ENCODE results near the gene P2RX4. TPM values are rescaled to one million over a fixed set of nuclear protein-coding genes. Genes with fewer than 3 reads are reported as not detected.

Gene P2RX4
- total RNA-seq, 1 donor from 2014 or later: 4.3 TPM

GRCh38 chr12:121172145-121172544 is 37.8 kb upstream of the P2RX4 start:
- H3K4me3 ChIP-seq: no peak overlapping the region
- H3K27ac ChIP-seq: no peak overlapping the region
- no peak for DNase-seq (ENCODE audit: low spot score in 2 of 2)
- TF ChIP-seq CTCF (IDR thresholded peaks at IDR 0.05): no peak
- no peaks in the 10 kb centered on the region for H3K9me3 ChIP-seq
- no peaks in the 10 kb centered on the region for H3K4me1 ChIP-seq
- no peaks in the 10 kb centered on the region for H3K27me3 ChIP-seq
- intact Hi-C loops (cut with DNase I): no loop called here
- no peaks in the 10 kb centered on the region for H3K36me3 ChIP-seq

- intact Hi-C loops (cut with DNase I): no loop called here
- Histone ChIP-seq H3K27me3 (no peaks in the 10 kb centered on the region), H3K9me3 (no peaks in the 10 kb centered on the region), H3K4me3 (no peak overlapping the region), H3K4me1 (no peaks in the 10 kb centered on the region), H3K27ac (no peak overlapping the region), H3K36me3 (no peaks in the 10 kb centered on the region)
- peak in 1 of 2 donors; percentile 64 for DNase-seq (ENCODE audit: low spot score in 2 of 2)
- TF ChIP-seq CTCF (IDR thresholded peaks at IDR 0.05): no peak
Observed at GRCh38 chr12:121175383-121176119, 34.4 kb upstream of the P2RX4 start.

- H3K4me1 ChIP-seq: no peaks in the 10 kb centered on the region
- no peak for DNase-seq (ENCODE audit: low spot score in 2 of 2)
- TF ChIP-seq CTCF (IDR thresholded peaks at IDR 0.05): no peak
- no peak overlapping the region for H3K4me3 ChIP-seq
- intact Hi-C loops (cut with DNase I): no loop called here
- no peaks in the 10 kb centered on the region for H3K27me3 ChIP-seq
- peaks cover 0 to 4% of the 10 kb centered on the region in 2 donors for H3K9me3 ChIP-seq
- H3K36me3 ChIP-seq: no peaks in the 10 kb centered on the region
- no peak overlapping the region for H3K27ac ChIP-seq
Observed at GRCh38 chr12:121176826-121177529, 33.0 kb upstream of the P2RX4 start.

GRCh38 chr12:121181181-121181580 is 28.7 kb upstream of the P2RX4 start:
- DNase-seq (ENCODE audit: low spot score in 2 of 2): no peak
- no peak for TF ChIP-seq CTCF (IDR thresholded peaks at IDR 0.05)

GRCh38 chr12:121182222-121182893 is 27.6 kb upstream of the P2RX4 start:
- no peak for TF ChIP-seq CTCF (IDR thresholded peaks at IDR 0.05)
- DNase-seq (ENCODE audit: low spot score in 2 of 2): no peak
- Histone ChIP-seq H3K4me1 (no peaks in the 10 kb centered on the region), H3K27me3 (no peaks in the 10 kb centered on the region), H3K27ac (no peak overlapping the region), H3K36me3 (no peaks in the 10 kb centered on the region), H3K4me3 (no peak overlapping the region), H3K9me3 (peaks cover 0 to 5% of the 10 kb centered on the region in 2 donors)
- intact Hi-C loops (cut with DNase I): no loop called here

More at GRCh38 chr12:121181181-121181580, 28.7 kb upstream of the P2RX4 start:
- no peaks in the 10 kb centered on the region for H3K27me3 ChIP-seq
- H3K27ac ChIP-seq: no peak overlapping the region
- intact Hi-C loops (cut with DNase I): no loop called here
- H3K4me1 ChIP-seq: no peaks in the 10 kb centered on the region
- peaks cover 0 to 5% of the 10 kb centered on the region in 2 donors for H3K9me3 ChIP-seq
- H3K4me3 ChIP-seq: no peak overlapping the region
- H3K36me3 ChIP-seq: no peaks in the 10 kb centered on the region

Measured in ascending aorta (tissue), 2 donors.